Stimulated activated CD4-positive, alpha-beta T cell treated with anti-CD3 and anti-CD28 coated beads, Interleukin-2, amount 100 ng/mL, for 48 hours (primary cell): ENCODE measurements around the gene POTEJ.
"Not testable (repeated sequence)": the region's sequence is repeated elsewhere in the genome, so short reads cannot be mapped to it uniquely, and the experiment has no call there.

Experiments
- DNase-seq, 2 donors: peaks; one replicate each; pipeline ENCODE4 v3.0.0-alpha.2; 2020

POTEJ gene

DNA sequence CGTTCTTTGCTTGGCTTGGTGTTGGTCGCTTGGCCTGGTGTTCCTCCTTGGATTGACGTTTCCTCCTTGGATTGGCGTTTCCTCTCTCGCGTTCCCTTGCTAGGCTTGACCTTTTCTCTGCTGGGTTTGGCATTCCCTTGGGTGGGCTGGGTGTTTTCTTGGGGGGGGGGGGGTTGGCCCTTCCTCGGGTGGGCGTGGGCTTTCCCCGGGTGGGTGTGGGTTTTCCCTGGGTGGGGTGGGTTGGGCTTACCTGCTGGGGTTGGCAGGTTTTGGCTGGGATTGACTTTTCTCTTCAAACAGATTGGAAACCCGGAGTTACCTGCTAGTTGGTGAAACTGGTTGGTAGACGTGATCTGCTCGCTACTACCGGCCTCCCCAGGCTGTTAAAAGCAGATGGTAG is at the start of gene POTEJ:
Gene POTEJ, plus strand, starts transcription at position 301 of the 400 bp plus-strand sequence. Its CDS starts 93 bp downstream, at position 394.
- not testable (repeated sequence) for DNase-seq

- DNase-seq: not testable (repeated sequence)
These were observed 45.1 kb upstream of the POTEJ start for GRCh38 chr2:130566165-130566564.

GRCh38 chr2:130571929-130572328 is 39.3 kb upstream of the POTEJ start:
- DNase-seq: not testable (repeated sequence)

DNA sequence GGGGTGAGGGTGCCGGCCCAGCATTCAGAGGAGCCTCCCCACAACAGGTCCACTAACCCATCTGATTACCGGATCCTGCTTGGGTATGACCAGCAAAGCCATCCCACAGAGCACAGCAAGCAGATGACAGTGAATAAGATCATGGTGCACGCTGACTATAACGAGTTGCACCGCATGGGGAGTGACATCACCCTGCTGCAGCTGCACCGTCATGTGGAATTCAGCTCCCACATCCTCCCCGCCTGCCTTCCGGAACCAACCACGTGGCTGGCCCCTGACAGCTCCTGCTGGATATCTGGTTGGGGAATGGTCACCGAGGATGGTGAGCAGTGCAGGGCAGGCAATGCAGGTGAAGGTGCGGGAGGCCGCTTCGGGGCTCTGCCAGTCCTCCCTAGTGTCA is 37.0 kb upstream of the POTEJ start:
- DNase-seq: not testable (repeated sequence)

DNA sequence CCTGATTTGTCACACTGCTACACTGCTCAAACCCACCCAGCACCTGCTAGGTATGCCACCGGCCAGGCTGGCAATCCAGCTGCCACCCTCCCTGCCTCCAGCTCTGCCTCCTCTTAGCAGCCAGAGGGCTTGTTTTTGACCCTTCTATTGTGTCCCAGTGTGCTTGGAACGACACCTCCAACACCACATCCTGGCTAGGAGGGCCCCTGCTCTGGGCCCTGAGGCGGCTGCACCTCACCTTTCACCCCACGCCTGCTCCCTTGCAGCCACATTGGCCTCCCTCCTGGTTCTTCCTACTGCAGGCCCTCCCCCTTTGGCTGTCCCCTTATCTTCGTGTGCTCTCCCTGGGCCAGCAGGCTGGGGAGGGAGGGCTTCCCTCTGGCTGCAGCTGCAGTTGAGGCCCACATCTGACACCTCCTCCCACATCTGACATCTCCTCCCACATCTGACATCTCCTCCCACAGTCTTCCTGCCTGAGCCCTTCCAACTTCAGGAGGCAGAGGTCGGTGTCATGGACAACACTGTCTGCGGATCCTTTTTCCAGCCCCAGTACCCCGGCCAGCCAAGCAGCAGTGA is 34.9 kb upstream of the POTEJ start:
- DNase-seq: not testable (repeated sequence)

DNA sequence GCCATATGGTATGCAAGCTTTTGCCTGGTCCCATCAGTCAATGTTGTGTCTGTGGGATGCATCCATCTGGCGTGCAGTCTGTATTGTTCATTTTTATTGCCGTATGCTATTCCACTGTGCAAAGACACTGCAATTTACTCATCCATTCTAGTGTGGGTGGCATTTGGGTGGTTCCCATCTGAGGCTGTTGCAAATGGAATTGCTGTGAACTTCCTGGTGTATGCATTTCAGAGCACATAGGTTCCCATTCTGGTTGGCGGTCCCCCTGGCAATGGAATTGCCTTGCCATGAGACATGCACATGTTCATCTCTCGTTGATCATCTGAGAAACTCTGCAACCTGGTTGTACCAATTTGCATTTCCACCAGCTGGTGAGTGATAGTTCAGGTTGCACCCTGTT is 33.7 kb upstream of the POTEJ start:
- DNase-seq: not testable (repeated sequence)

- not testable (repeated sequence) for DNase-seq
These were observed 32.1 kb upstream of the POTEJ start for GRCh38 chr2:130579121-130579520.

- DNase-seq: not testable (repeated sequence)
These were observed 29.7 kb upstream of the POTEJ start for GRCh38 chr2:130581491-130581890.

DNA sequence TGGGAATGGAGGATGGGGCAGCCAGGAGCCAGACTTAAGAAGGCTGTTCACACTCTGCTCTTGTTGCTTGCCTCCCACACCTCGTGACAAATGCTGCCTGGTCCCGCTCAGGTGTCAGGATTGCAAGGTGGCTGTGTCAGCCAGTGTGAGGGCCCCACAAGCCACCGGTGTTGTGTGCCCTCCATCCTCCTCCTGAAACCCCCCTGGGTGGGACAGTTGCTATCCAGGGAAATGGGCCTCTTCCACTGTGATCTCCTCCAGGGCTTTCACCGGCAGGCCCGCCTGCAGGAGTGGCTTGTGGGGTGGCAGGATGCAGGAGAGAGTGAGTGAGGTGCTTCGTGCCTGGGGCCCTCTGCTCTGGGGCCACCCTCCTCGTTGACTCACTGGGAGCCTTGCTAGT is 28.3 kb upstream of the POTEJ start:
- DNase-seq: not testable (repeated sequence)

GRCh38 chr2:130583582-130583981 is 27.7 kb upstream of the POTEJ start:
- DNase-seq: not testable (repeated sequence)

DNA sequence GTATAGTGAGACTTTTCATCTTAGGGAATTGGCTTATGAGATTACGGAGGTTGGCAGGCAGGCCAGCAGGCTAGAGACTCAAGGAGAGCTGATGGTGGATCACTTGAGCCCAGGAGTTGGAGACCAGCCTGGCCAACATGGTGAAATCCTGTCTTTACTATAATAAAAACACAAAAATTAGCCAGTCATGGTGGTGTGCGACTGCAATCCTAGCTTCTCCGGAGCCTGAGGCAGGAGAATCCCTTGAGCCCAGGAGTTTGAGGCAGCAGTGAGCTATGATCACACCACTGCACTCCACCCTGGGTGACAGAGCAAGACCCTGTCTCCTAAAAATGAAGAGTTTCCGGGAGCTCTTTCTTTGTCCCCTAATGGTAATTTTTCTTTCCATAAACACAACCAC is 26.5 kb upstream of the POTEJ start:
- not testable (repeated sequence) for DNase-seq

- DNase-seq: peak; percentile 1 to 11
These were observed 22.4 kb upstream of the POTEJ start for GRCh38 chr2:130588688-130589458.

- not testable (repeated sequence) for DNase-seq
These were observed 20.9 kb upstream of the POTEJ start for GRCh38 chr2:130590170-130590841.

- DNase-seq: not testable (repeated sequence)
These were observed 20.3 kb upstream of the POTEJ start for GRCh38 chr2:130590842-130591359.

- not testable (repeated sequence) for DNase-seq
These were observed 18.3 kb upstream of the POTEJ start for GRCh38 chr2:130592791-130593414.

- not testable (repeated sequence) for DNase-seq
These were observed 17.2 kb upstream of the POTEJ start for GRCh38 chr2:130594011-130594410.

GRCh38 chr2:130596757-130597156 is 14.5 kb upstream of the POTEJ start:
- DNase-seq: not testable (repeated sequence)

GRCh38 chr2:130597994-130598393 is 13.2 kb upstream of the POTEJ start:
- DNase-seq: not testable (repeated sequence)

DNA sequence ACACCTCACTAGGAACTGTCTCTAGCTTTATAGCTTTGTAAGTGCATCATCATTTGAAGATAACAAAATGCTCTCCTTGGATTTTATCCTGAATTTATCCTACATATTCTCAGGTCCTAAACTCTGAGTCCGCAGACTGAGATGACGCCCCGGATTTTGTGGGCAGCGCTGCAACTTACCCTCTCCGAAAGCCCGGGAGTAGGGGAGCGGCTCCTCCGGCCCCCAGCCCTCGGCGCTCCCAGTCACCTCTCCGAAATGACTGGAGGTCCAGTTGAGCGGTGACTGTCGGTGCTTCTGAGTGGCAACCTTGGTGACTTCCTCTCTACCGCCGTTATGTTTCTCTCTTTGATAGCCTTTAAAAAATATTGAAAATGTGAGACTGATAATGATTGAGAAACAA is 12.8 kb upstream of the POTEJ start:
- not testable (repeated sequence) for DNase-seq

- not testable (repeated sequence) for DNase-seq
These were observed 11.8 kb upstream of the POTEJ start, which contains the start of gene CFC1 for GRCh38 chr2:130599393-130599792. CFC1 (minus strand) TSS chr2:130599575; CDS start chr2:130599287, 288 bp downstream.

DNA sequence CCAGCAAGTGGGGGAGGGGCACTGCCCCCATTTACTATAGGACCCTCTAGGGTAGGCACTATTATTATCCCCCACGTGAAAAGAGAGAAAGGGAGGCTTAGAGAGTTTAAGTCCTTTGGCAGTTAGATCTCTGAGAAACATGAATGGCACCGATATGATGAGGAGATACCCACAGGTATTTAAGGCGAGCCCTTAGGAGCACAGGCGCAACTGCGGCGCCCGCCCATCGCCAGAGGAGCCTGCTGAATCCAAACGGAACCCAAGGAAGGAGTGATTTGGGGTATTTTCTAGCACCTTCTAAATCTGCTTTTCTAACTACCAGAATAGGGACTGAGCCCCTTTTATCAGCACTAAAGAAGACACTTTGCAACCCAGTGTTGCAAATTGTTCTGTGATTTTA is 11.3 kb upstream of the POTEJ start:
- not testable (repeated sequence) for DNase-seq

- not testable (repeated sequence) for DNase-seq
These were observed 9.5 kb upstream of the POTEJ start for GRCh38 chr2:130601648-130602302.
